Mesenchymal stem cell (in vitro differentiated cells and primary cell): ENCODE measurements around the gene CACNB1.

Source experiments
- DNase-seq: peaks from one replicate; pipeline ENCODE4 v3.0.0-alpha.2; 2013
- H2AFZ ChIP-seq: one replicate; pipeline ENCODE4 v1.6.1; 2013; ENCODE audit warnings: low read depth, mild to moderate bottlenecking, control low read depth, inconsistent platforms, low read length, moderate library complexity
- H2AK5ac ChIP-seq: 2 replicates; pipeline ENCODE4 v1.6.1; 2013; ENCODE audit warnings: low read length, moderate library complexity, mild to moderate bottlenecking, inconsistent platforms; ENCODE audit not compliant: severe bottlenecking
- H2BK120ac ChIP-seq: one replicate; pipeline ENCODE4 v1.6.1; 2013; ENCODE audit warnings: low read depth, mild to moderate bottlenecking, inconsistent platforms, low read length, moderate library complexity
- H2BK12ac ChIP-seq, 2 experiments: one replicate each; pipeline ENCODE4 v1.6.1; 2013; ENCODE audit warnings: inconsistent platforms in 2 of 2, low read length in 2 of 2, mild to moderate bottlenecking in 2 of 2, moderate library complexity in 2 of 2, control low read depth in 1 of 2
- H2BK15ac ChIP-seq: one replicate; pipeline ENCODE4 v1.6.1; 2013; ENCODE audit warnings: mild to moderate bottlenecking, low read depth, inconsistent platforms; ENCODE audit not compliant: poor library complexity, severe bottlenecking
- H2BK5ac ChIP-seq: 2 replicates; pipeline ENCODE4 v1.6.1; 2013; ENCODE audit warnings: low read depth, mild to moderate bottlenecking, low read length, control low read depth, inconsistent platforms; ENCODE audit not compliant: poor library complexity, severe bottlenecking
- H3K14ac ChIP-seq, 2 experiments: one replicate each; pipeline ENCODE4 v1.6.1; 2013; ENCODE audit warnings: inconsistent platforms in 2 of 2, low read length in 2 of 2, control low read depth in 1 of 2, mild to moderate bottlenecking in 1 of 2, moderate library complexity in 1 of 2
- H3K18ac ChIP-seq, 2 experiments: one replicate each; pipeline ENCODE4 v1.6.1; 2013; ENCODE audit warnings: inconsistent platforms in 2 of 2, low read length in 2 of 2, control low read depth in 1 of 2, low read depth in 1 of 2, mild to moderate bottlenecking in 1 of 2
- H3K23ac ChIP-seq, 2 experiments: one replicate each; pipeline ENCODE4 v1.6.1; 2013; ENCODE audit warnings: inconsistent platforms in 2 of 2, low read length in 2 of 2, mild to moderate bottlenecking in 2 of 2, moderate library complexity in 2 of 2, control low read depth in 1 of 2
- H3K27ac ChIP-seq: 2 replicates; pipeline ENCODE4 v1.5.1; 2013; ENCODE audit warnings: mild to moderate bottlenecking, moderate library complexity, low read length, control low read depth, inconsistent platforms; ENCODE audit not compliant: poor library complexity, severe bottlenecking
- H3K27me3 ChIP-seq, 2 experiments: 2 replicates each; pipeline versions ENCODE4 v1.6.1 to v1.7.0; 2013; ENCODE audit warnings: low read length in 2 of 2, mild to moderate bottlenecking in 2 of 2, moderate library complexity in 2 of 2, control low read depth in 1 of 2, inconsistent platforms in 1 of 2; ENCODE audit not compliant: control insufficient read depth in 1 of 2, insufficient read depth in 1 of 2
- H3K36me3 ChIP-seq, 2 experiments: 2 replicates each; pipeline versions ENCODE4 v1.6.1 to v1.7.0; 2013; ENCODE audit warnings: low read length in 2 of 2, control low read depth in 1 of 2, inconsistent platforms in 1 of 2, low read depth in 1 of 2, mild to moderate bottlenecking in 1 of 2; ENCODE audit not compliant: insufficient read depth in 2 of 2, control insufficient read depth in 1 of 2
- H3K4ac ChIP-seq, 2 experiments: one replicate each; pipeline ENCODE4 v1.6.1; 2013; ENCODE audit warnings: inconsistent platforms in 2 of 2, low read length in 2 of 2, mild to moderate bottlenecking in 2 of 2, moderate library complexity in 2 of 2, control low read depth in 1 of 2, low read depth in 1 of 2
- H3K4me1 ChIP-seq: 2 replicates; pipeline ENCODE4 v1.6.1; 2013; ENCODE audit warnings: low read depth, low read length, control low read depth; ENCODE audit not compliant: control insufficient read depth, insufficient read depth
- H3K4me2 ChIP-seq: 2 replicates; pipeline ENCODE4 v1.6.1; 2013; ENCODE audit warnings: low read length, mild to moderate bottlenecking, inconsistent platforms; ENCODE audit not compliant: poor library complexity, severe bottlenecking
- H3K4me3 ChIP-seq, 2 experiments: 2 replicates each; pipeline versions ENCODE4 v1.5.1 to v1.7.0; 2013; ENCODE audit warnings: low read length in 2 of 2, mild to moderate bottlenecking in 2 of 2, control low read depth in 1 of 2, low read depth in 1 of 2; ENCODE audit not compliant: insufficient read depth in 1 of 2
- H3K79me1 ChIP-seq: replicated peaks from 2 replicates; pipeline ENCODE4 v1.6.1; 2013; ENCODE audit warnings: mild to moderate bottlenecking, control low read depth, low read length, inconsistent platforms; ENCODE audit not compliant: poor library complexity, severe bottlenecking
- H3K9ac ChIP-seq: 2 replicates; pipeline ENCODE4 v1.7.0; 2013; ENCODE audit warnings: mild to moderate bottlenecking, low read length, moderate library complexity
- H3K9me3 ChIP-seq: 2 replicates; pipeline ENCODE4 v1.7.0; 2013; ENCODE audit warnings: mild to moderate bottlenecking, low read length; ENCODE audit not compliant: control insufficient read depth
- H4K8ac ChIP-seq: one replicate; pipeline ENCODE4 v1.6.1; 2013; ENCODE audit warnings: inconsistent platforms, mild to moderate bottlenecking, low read length, moderate library complexity
- H4K91ac ChIP-seq: one replicate; pipeline ENCODE4 v1.6.1; 2013; ENCODE audit warnings: mild to moderate bottlenecking, low read length, inconsistent platforms
- WGBS: methylation state at CpG from one replicate; pipeline ENCODE4 v1.1.7; 2013; ENCODE audit warnings: mixed read lengths; 5-methylcytosine and 5-hydroxymethylcytosine counted together

The CACNB1 gene

DNA sequence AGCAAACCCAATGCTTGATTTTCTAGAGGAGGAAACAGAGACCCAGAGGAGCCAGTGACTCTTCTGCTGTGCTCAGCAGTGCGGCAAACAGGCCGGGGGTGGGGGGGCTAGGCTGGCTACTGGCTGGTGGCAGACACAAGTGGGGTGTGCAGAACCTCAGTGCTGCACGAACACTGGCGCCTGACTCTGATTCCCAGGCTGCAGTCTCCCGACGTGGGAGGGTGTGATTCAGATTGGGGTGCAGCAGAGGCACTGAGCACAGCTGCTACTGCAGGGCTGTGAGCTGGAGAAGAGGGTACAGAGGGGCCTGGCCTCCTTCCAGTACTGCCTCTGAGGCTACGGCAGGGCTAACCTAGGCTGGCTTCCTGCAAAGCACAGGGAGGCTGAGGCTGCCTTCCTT is 10.7 kb upstream of the CACNB1 start:
- DNase-seq: no peak
- Histone ChIP-seq H2BK15ac (no peak overlapping the region), H3K9ac (no peak overlapping the region), H3K79me1 (no peaks in the 10 kb centered on the region), H2BK120ac (no peak overlapping the region), H2BK5ac (no peak overlapping the region), H3K27ac (no peak overlapping the region), H4K91ac (no peak overlapping the region), H3K27me3 (peaks cover 10 to 12% of the 10 kb centered on the region in 2 experiments), H3K9me3 (no peaks in the 10 kb centered on the region), H3K23ac (no peak overlapping the region), H2BK12ac (no peak overlapping the region), H3K14ac (no peak overlapping the region), H3K4me3 (no peak overlapping the region), H3K18ac (no peak overlapping the region), H4K8ac (peak overlapping the region; percentile 19), H3K4ac (no peak overlapping the region), H3K4me2 (no peak overlapping the region), H2AK5ac (no peak overlapping the region), H3K4me1 (peaks cover 28% of the 10 kb centered on the region), H3K36me3 (peaks cover 22 to 25% of the 10 kb centered on the region in 2 experiments), H2AFZ (no peak overlapping the region)
- 75% methylated on average over 7 of the region's 7 CpGs for WGBS

DNA sequence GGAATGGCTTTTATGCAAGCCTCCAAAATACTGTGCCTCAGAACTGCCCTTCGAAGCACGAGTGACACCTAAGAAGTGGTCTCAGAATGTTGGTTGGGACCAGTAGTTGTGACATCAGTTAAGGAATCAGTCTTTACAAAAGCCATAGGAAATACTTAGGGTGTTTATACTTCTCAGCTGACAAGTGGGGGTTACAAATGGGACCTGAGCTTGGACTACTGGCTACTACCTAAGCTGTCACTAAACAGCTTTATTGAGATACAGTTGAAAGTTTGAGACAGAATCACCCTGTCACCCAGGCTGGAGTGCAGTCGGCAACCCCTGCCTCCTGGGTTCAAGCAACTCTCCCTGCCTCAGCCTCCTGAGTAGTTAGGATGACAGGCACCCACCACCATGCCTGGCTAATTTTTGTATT is 7.7 kb upstream of the CACNB1 start:
- no peaks in the 10 kb centered on the region for H3K79me1 ChIP-seq
- peaks cover 38 to 44% of the 10 kb centered on the region in 2 experiments for H3K36me3 ChIP-seq
- H3K18ac ChIP-seq: no peak overlapping the region
- no peak for DNase-seq
- H2BK120ac ChIP-seq: no peak overlapping the region
- 92% methylated on average over 3 of the region's 3 CpGs for WGBS
- H3K4me1 ChIP-seq: peaks cover 25% of the 10 kb centered on the region
- H3K4me3 ChIP-seq: no peak overlapping the region
- H3K14ac ChIP-seq: no peak overlapping the region
- no peak overlapping the region for H2BK5ac ChIP-seq
- H2BK15ac ChIP-seq: no peak overlapping the region
- no peak overlapping the region for H3K4me2 ChIP-seq
- no peaks in the 10 kb centered on the region for H3K9me3 ChIP-seq
- H3K4ac ChIP-seq: no peak overlapping the region
- H3K27me3 ChIP-seq: peaks cover 3 to 5% of the 10 kb centered on the region in 2 experiments
- no peak overlapping the region for H3K9ac ChIP-seq
- no peak overlapping the region for H2AK5ac ChIP-seq
- H2BK12ac ChIP-seq: no peak overlapping the region
- H3K23ac ChIP-seq: no peak overlapping the region
- no peak overlapping the region for H3K27ac ChIP-seq
- no peak overlapping the region for H4K91ac ChIP-seq
- no peak overlapping the region for H2AFZ ChIP-seq
- H4K8ac ChIP-seq: no peak overlapping the region

DNA sequence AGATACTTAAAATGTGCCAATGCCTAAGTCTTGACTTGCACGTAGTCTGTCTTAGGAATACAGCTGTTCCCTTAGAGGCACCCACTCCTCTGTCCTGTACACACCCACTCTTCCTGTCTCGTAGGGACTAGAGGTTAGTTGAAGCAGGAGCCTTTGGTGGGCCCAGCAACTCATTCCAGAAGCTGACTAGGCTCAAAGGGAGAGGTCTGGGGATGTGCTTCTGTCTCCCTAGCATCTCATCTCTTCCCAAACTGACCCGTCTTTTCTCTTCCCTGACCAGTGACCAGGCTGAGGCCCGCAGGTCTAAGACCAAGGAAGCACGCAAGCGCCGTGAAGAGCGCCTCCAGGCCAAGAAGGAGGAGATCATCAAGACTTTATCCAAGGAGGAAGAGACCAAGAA is 6.8 kb upstream of the CACNB1 start:
- peaks cover 19% of the 10 kb centered on the region for H3K4me1 ChIP-seq
- H3K14ac ChIP-seq: no peak overlapping the region
- no peaks in the 10 kb centered on the region for H3K9me3 ChIP-seq
- H2BK15ac ChIP-seq: no peak overlapping the region
- no peaks in the 10 kb centered on the region for H3K79me1 ChIP-seq
- no peak overlapping the region for H3K23ac ChIP-seq
- peaks cover 0 to 2% of the 10 kb centered on the region in 2 experiments for H3K27me3 ChIP-seq
- peaks cover 38 to 44% of the 10 kb centered on the region in 2 experiments for H3K36me3 ChIP-seq
- no peak overlapping the region for H3K9ac ChIP-seq
- no peak overlapping the region for H3K27ac ChIP-seq
- no peak overlapping the region for H3K4ac ChIP-seq
- whole genome bisulfite sequencing: 97% methylated on average over 7 of the region's 8 CpGs
- no peak overlapping the region for H3K4me2 ChIP-seq
- no peak overlapping the region for H2BK120ac ChIP-seq
- DNase-seq: no peak
- H4K8ac ChIP-seq: no peak overlapping the region
- no peak overlapping the region for H2BK12ac ChIP-seq
- no peak overlapping the region for H4K91ac ChIP-seq
- no peak overlapping the region for H2AK5ac ChIP-seq
- H3K18ac ChIP-seq: no peak overlapping the region
- no peak overlapping the region for H3K4me3 ChIP-seq
- no peak overlapping the region for H2AFZ ChIP-seq
- H2BK5ac ChIP-seq: no peak overlapping the region

DNA sequence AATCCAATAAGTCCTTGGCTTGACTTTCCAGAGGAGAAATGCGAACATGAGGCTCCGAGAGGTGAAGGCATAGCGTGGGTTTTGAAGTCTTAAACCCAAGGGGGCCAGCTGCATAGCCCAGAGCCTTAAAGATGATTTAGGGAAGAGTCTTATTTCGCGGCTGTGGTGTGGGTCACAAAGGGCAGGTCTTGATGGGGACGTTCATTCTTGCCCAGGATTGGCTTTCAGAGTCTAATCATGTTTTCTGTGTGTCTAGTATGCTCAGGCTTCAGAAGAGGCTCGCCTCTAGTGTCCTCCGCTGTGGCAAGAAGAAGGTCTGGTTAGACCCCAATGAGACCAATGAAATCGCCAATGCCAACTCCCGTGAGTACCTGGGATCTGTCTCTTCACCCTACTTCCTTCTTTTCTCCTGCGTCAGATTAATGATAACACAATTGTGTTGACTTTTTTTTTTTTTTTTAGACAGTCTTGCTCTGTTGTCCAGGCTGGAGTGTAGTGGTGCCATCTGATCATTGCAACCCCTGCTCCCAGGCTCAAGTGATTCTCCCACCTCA is 3.6 kb upstream of the CACNB1 start:
- Histone ChIP-seq H3K14ac (peak overlapping the region; percentile 29 to 58), H3K4me1 (peaks cover 10% of the 10 kb centered on the region), H3K4me3 (peak overlapping the region; percentile 44 to 93), H3K4me2 (peak overlapping the region; percentile 76), H2BK120ac (no peak overlapping the region), H3K27ac (no peak overlapping the region), H2BK5ac (no peak overlapping the region), H2AFZ (no peak overlapping the region), H3K9ac (peak overlapping the region; percentile 97), H2BK15ac (no peak overlapping the region), H2AK5ac (no peak overlapping the region), H2BK12ac (no peak overlapping the region), H3K27me3 (no peaks in the 10 kb centered on the region), H4K8ac (no peak overlapping the region), H3K4ac (peak overlapping the region in 1 of 2 experiments; percentile 77), H4K91ac (no peak overlapping the region), H3K23ac (peak overlapping the region in 1 of 2 experiments; percentile 53), H3K18ac (no peak overlapping the region), H3K9me3 (no peaks in the 10 kb centered on the region), H3K36me3 (peaks cover 38 to 44% of the 10 kb centered on the region in 2 experiments), H3K79me1 (peaks cover 5% of the 10 kb centered on the region)
- no peak for DNase-seq
- 42% methylated on average over 10 of the region's 11 CpGs for WGBS
